ENCODE measurements around the gene RNF150.
"Not testable (repeated sequence)": the region's sequence is repeated elsewhere in the genome, so short reads cannot be mapped to it uniquely, and the experiment has no call there.

Gene RNF150

DNA sequence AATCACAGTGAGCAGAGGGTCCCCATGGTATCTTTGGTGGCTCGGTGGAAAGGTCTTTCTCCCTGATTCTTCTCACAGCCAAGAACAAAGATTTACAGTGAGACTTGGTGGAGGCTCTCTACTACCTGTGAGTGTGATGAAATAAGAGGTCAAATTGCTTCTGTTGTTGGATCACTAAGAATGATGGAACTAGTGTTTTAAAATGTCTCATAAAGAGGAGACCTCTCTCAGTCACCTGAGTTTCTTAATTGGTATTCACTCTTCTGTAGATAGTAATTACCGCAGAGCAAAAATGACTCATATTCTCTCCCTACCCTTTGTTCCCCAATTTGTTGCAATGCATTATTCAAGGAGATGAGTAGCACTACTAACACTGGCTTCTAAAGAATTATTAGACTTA is 276.2 kb downstream of the RNF150 start:
- DNase-seq = no peak

DNA sequence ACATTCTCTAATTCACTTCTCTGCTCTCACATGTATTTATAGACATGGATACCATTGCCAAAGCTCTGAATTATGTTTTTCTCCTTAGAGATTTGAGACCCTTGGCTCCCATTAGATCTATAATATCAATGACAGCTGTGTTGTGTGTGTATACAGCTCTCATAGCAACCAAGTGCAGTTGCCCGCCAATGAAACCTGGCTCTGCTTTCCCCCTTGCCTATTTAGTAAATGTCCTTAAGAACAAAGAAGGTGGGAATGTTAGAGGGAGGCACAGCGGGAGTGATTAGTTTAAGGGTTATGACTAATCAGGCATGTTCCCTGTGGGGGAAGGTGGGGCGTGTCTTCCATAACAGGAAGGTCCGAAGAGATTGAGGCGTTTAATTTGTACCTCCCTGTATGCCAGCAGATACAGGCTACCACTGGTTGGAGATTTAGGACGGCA is 276.6 kb downstream of the RNF150 start:
- no peak for DNase-seq

GRCh38 chr4:140854168-140854567 is 279.1 kb downstream of the RNF150 start:
- no peak for DNase-seq

GRCh38 chr4:140851804-140852203 is 281.5 kb downstream of the RNF150 start:
- no peak for DNase-seq

DNA sequence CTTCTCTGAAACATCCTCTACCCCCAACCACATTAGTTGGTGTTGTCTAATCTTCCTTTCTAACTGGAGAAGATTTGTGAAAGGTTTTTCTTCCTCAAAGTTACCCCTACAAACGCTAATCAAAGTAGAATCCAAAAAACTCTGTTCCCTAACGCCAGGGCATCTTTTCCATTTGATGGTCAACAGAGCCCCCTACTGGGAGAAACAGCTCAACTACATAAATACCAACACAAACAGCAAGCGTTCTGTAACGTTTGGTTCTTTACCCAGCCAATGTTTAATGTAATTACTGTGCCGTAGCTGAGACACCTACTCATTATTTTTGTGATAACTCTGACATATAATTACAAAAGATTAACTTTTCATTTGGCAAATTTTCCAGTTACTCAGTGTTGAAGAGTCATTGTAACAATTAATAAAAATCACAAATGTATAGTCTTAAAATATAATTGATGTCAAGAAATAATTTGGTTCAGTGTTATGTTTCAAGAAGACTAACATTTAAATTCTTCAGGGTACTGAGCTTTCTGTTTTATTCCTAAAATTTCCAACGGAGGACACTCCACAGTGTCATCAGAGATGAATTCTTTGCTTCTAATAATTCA is 282.1 kb downstream of the RNF150 start:
- no peak for DNase-seq

- no peak for DNase-seq
These were observed 283.7 kb downstream of the RNF150 start for GRCh38 chr4:140849526-140849925.

- no peak for DNase-seq
These were observed 286.5 kb downstream of the RNF150 start for GRCh38 chr4:140846736-140847135.

GRCh38 chr4:140844061-140844460 is 289.2 kb downstream of the RNF150 start:
- no peak for DNase-seq

DNA sequence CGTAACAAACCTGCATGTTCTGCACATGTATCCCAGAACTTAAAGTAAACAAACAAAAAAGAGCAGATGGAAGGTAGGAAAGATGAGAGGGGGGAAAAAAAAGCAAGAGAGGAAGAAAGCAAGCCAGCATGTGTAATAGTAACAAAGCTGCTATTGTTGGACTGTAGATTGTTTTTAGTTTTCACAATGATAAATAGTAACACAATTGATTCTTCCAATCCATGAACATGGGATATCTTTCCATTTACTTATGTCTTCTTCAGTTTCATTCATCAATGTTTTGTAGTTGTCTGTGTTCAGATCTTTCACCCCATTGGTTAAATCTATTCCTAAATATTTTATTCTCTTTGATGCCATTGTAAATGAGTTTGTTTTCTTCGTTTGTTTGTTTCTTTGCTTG is 292.1 kb downstream of the RNF150 start:
- DNase-seq = no peak

GRCh38 chr4:140839888-140840790 is 293.1 kb downstream of the RNF150 start:
- DNase-seq = no peak

DNA sequence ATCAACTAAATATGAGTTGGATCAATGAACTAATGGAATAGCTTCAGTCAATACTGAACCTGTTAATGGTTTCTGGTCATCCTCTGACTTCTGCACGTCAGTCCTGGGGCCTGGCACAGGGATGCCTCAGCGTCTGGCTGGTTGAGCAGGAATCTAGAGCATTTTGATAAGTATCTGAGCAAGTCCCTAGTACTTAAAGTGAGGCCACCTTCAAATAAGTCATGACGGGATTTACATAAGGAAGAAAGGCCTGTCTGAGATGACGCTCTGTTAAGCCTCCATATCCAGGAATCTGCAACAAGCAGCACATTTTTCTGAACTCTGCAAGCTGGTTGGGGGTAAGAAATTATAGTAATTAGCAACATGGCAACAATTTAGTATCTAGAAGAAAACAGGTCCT is 293.9 kb downstream of the RNF150 start:
- no peak for DNase-seq

- DNase-seq = no peak
These were observed 295.5 kb downstream of the RNF150 start for GRCh38 chr4:140837736-140838135.

DNA sequence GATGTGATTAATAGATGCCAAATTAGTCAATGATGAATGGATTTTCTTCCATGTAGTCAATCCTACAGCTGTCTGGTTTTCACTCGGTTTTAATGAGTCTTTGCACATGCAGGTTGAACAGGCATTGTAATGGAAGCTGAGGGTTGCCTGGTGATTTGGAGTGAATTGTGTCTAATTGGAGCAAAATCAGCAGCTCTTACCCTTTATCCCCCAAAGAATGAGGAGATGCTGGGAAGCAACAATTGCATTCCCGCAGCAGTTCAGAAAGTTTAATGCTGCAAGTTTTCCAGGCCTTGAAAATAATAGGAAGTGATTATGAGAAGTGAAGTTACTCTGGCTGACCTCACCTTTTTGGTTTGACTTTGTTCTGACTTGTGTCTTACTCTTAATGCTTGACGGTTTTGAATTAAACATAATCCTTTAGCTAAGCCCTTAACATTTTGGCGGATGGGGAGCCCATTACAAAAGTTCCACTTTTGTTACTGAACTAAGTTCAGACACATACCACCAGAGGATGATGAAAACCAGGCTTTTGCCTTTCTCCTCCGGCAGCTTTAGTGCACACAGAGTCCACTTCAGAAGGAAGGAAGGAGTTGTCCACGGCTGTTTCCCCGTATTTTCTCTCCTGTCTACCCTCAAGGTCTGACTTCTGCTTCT is 298.3 kb downstream of the RNF150 start:
- no peak for DNase-seq

- DNase-seq = no peak
These were observed 300.0 kb downstream of the RNF150 start for GRCh38 chr4:140833280-140833679.

DNA sequence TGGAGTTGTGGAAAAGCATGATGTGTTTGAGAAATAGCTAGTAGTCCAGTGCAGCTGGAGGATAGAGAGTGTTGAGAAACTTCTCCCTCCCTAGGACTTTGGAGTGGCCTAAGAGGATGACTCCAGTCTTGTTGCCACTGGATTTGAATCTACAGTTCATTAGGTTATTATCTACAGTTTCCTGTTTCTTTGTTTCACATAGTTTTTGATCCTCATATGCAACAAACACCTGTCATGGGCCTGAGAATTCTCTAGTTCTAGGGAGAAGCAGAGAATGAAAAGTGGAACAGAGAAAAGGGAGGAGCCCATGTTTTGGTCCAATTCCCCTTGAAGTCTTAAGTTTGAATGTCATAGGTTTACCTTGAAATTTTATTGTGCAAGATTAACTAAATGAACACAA is 303.4 kb downstream of the RNF150 start:
- DNase-seq = no peak

DNA sequence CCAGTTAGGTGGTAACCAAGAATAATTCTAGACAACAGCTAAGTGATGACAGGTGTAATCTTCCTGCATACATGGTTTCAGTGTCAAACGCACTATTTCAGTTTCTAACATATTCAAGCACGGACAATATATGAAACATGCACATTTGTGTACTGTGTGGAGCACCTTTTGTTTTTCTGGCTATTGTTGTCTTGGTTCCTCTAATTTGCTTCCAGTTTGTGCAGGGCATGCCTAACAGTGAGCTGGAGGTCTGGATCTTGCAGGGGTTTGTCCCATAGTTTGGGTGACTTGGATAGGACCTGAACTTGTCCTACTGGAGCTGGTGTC is 306.6 kb downstream of the RNF150 start:
- DNase-seq = no peak

DNA sequence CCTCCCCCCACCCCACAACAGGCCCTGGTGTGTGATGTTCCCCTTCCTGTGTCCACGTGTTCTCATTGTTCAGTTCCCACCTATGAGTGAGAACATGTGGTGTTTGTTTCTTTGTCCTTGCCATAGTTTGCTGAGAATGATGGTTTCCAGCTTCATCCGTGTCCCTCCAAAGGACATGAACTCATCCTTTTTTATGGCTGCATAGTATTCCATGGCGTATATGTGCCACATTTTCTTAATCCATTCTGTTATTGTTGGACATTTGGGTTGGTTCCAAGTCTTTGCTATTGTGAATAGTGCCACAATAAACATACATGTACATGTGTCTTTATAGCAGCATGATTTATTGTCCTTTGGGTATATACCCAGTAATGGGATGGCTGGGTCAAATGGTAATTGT is 312.7 kb downstream of the RNF150 start:
- not testable (repeated sequence) for DNase-seq

DNA sequence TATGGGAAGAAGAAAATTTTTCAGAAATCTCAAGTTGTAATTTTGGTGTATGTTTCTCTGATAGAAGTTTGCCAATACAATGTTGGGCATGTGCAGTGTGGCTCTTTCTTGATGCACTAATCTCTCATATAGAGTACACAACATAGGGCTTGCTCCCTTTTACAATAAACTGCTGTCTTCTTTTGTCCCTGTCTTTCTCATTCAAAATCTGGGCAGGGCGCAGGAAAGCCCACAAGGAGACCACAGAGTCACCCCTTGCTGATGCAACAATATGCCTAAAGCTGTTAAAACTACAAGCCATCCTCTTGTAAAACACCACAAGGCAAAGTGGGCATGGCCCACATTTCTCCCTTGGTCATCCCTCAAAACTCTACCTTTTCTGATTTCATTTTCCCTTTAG is 313.7 kb downstream of the RNF150 start:
- no peak for DNase-seq

DNA sequence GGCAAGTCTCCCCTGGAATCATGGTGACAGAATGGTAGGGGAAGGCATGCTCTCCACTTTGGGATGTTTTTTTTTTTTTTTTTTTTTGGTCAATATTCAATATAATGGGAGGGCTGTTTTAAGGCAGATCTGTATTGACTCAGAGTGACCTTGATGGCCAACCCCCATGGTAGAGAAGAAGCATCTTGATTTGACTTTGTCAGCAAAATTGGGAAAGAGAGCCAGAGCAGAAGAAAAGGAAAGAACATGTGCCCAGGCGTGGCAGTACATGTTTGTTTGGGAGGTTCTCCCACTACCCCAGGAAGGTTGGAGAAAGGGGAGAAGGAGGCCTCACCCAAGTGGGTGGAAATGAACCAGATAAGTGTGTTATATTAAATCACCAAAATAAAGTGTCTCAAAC is 314.8 kb downstream of the RNF150 start:
- DNase-seq = no peak

- no peak for DNase-seq
These were observed 316.3 kb downstream of the RNF150 start for GRCh38 chr4:140816806-140817510.

GRCh38 chr4:140813804-140814203 is 319.5 kb downstream of the RNF150 start:
- no peak for DNase-seq

- DNase-seq = no peak
These were observed 320.4 kb downstream of the RNF150 start for GRCh38 chr4:140812916-140813315.

- no peak for DNase-seq
These were observed 321.8 kb downstream of the RNF150 start for GRCh38 chr4:140811429-140811828.

Measured in activated gamma-delta T cell (primary cell).